Dermis microvascular lymphatic vessel endothelial cell (primary cell): ENCODE data around the gene FAM131C. TPM values are rescaled to one million over a fixed set of nuclear protein-coding genes. Genes with fewer than 3 reads are reported as not detected.

ENCODE experiments used
- DNase-seq, 2 donors: peaks; one replicate each; pipeline versions ENCODE4 v3.0.0 to v3.0.0-alpha.2; 2010; ENCODE audit warnings: low read depth in 2 of 2
- total RNA-seq: library from RNA; depleted of rRNA; stranded (reverse); fragments of >200 nt; gene quantifications from 2 replicates; pipeline ENCODE4 v1.2.1, GENCODE V29; 2014

Gene FAM131C
- total RNA-seq, 1 donor from 2014 or later = not detected

GRCh38 chr1:16017076-16017460 lies 56.4 kb downstream of the FAM131C start:
- no peak for DNase-seq

- DNase-seq = no peak
Observed at GRCh38 chr1:16015960-16016901, 57.2 kb downstream of the FAM131C start.

- DNase-seq = no peak
Observed at GRCh38 chr1:16015491-16015890, 58.0 kb downstream of the FAM131C start.

GRCh38 chr1:16014509-16015482 lies 58.7 kb downstream of the FAM131C start:
- DNase-seq = no peak

- no peak for DNase-seq
Observed at GRCh38 chr1:16013908-16014258, 59.6 kb downstream of the FAM131C start.

GRCh38 chr1:16013220-16013907 lies 60.1 kb downstream of the FAM131C start:
- peak; percentile 58 to 81 for DNase-seq

GRCh38 chr1:16012590-16013219 lies 60.7 kb downstream of the FAM131C start:
- peak; percentile 17 to 63 for DNase-seq

GRCh38 chr1:16011936-16012589 lies 61.4 kb downstream of the FAM131C start:
- no peak for DNase-seq

- DNase-seq = no peak
Observed at GRCh38 chr1:16010837-16011236, 62.6 kb downstream of the FAM131C start.

GRCh38 chr1:16009678-16010077 lies 63.8 kb downstream of the FAM131C start:
- DNase-seq = no peak

- peak; percentile 51 to 73 for DNase-seq
Observed at GRCh38 chr1:16009030-16009460, 64.4 kb downstream of the FAM131C start.

Other genes with a start within 250 kb of the FAM131C start
- gene SPEN, start 225.9 kb downstream of the FAM131C start, total RNA-seq = 10.8 and 12.5 TPM in 2 replicates
- 33.5 and 38.4 TPM in 2 replicates for gene ZBTB17, start 97.5 kb downstream of the FAM131C start, total RNA-seq
- gene SRARP, start 69.4 kb downstream of the FAM131C start, total RNA-seq = 0.51 TPM in 2 replicates
- not detected in 2 replicates for gene HSPB7, start 55.6 kb downstream of the FAM131C start, total RNA-seq
- gene CLCNKA, start 51.6 kb downstream of the FAM131C start, total RNA-seq = not detected in 2 replicates
- under 0.01 TPM in 1 of 2 replicates, not detected in the other for gene CLCNKB, start 29.9 kb downstream of the FAM131C start, total RNA-seq
- 71.1 and 112 TPM in 2 replicates for gene EPHA2, start 82.4 kb upstream of the FAM131C start, total RNA-seq
- 4.0 and 4.4 TPM in 2 replicates for gene ARHGEF19, start 139.0 kb upstream of the FAM131C start, total RNA-seq
- 6.7 and 7.7 TPM in 2 replicates for gene CPLANE2, start 163.5 kb upstream of the FAM131C start, total RNA-seq